HG03135 (cell line): ENCODE results near the gene CARD9.

Experiments used
- ATAC-seq: cut with Tn5 transposase; IDR thresholded peaks from one replicate; pipeline ENCODE4 v1.9.1; 2021; ENCODE audit warnings: mild to moderate bottlenecking, moderate library complexity; ENCODE audit not compliant: unreplicated experiment

The CARD9 gene

GRCh38 chr9:136351252-136351800 is 22.1 kb downstream of the CARD9 start:
- ATAC-seq, result no peak

GRCh38 chr9:136349546-136349945 is 23.9 kb downstream of the CARD9 start:
- no peak for ATAC-seq

DNA sequence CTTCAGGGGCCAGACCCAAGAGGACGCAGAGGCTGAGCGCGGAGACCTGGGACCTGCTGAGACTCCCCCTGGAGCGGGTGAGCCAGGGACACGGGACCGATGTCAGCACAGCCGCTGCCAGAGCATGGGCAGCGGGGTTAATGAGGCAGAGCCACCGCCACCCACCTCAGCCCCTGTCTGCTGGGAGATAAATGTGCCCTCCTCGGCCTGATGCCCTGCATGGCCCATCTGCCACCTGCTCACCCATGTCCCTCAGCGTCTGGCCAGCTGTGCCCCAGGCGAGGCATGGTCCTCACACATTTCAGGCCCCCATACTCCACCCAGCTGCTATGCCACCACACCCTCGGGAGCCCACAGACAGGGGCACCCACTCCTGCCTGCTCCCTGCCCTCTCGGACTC is 24.8 kb downstream of the CARD9 start:
- ATAC-seq, result no peak

DNA sequence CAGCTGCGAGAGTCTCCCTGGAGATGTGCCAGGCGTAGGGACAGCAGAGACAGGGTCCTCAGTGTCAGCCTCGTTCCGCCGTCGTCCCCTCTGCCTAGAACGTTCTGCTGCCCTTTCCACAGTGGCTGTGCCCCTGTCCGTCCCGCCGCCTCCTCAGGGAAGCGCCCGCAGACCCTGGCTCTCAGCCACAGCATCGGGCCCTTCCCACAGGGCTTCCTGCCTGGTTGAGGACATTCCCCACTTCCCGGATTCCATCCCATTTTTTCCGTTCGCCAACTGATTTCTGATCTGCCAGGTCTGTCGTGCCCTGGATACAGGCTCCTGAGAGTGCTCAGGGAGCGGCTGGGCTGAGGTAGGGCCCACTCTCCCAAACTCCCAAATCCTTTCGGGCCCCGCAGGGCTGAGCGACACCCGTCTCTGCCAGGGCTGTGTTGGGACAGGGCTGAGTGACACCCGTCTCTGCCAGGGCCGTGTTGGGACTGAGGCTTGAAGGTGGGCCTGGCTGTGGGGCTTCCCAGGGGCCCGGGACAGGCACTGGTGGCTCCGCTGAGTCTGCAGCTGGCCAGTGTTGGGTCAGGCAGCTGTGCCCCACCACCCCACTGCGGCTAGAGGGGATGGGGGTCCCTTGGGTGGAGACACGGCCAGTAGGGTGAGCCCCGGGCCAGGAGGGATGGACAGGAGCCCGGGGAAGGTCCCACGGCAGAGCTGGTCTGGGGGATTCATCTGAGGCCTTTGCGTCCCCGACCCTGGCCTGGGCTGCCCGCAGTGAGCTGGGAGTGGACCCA is 25.8 kb downstream of the CARD9 start:
- no peak for ATAC-seq

DNA sequence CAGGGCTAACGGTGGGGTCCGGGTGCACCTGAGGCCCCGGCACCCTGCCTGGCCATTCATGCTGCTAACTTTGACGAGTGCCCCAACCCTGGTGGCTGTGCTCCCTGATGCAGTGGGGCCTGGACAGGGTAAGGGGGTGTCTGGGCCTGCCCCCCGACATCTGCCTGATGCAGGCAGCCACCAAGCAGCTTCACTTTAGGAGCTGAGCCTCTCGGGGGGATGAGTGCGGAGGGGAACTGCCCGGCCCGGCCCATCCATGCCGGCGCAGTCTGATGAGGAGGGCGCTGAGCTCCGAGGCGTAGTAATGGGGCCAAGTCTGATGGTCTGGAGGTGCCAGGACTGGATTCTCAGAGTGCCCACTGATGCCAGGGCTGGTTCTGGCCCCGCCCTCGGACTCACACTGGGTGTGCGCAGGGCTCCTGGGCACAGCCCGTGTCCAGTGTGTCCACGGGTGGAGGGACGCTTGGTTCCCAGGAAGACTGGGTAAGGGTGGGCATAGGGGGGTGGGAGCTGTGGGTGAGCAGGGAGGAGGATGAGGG is 26.5 kb downstream of the CARD9 start:
- ATAC-seq, result no peak

GRCh38 chr9:136346157-136346481 is 27.4 kb downstream of the CARD9 start:
- ATAC-seq, result no peak

DNA sequence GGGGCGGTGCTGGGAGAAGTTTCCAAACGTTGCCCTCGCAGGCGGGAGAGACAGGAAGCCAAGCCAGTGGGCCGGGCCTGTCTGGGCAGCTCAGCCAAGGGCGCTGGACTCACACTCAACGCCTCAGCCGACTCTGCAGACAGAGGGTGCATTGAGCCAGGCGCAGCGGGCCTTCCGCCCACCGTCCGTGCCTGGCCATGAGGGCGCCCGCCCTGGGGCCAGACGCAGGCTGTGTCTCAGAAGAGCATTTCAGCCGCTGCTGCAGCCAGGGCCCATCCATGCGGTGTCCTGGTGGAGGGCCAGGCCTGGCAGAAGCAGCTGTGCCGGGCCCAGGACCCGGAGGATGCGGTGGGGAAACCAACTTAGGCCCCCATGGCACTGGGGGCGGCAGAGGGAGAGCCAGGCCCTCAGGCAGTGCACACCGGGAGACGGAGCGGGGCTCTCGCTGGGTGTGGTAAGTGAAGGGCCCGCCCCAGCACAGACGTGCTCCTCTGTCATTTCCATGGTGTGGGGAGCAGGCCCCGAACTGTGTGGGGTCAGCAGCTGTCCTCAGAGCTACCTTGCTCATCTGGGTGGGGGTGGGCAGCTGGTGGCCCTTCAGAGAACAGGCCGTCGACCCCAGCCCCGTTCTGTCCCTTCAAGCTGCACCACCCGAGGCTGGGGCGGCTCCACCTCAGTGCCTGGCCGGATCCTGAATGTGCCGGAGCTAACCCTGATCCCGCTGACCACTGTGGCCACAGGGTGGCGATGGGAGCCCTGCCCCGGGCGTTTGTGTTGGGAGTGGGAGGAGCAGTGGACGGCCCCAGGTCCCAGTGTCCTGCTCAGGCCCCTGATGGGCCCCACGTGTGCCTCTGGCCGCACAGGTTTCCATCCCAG is 27.9 kb downstream of the CARD9 start:
- no peak for ATAC-seq

DNA sequence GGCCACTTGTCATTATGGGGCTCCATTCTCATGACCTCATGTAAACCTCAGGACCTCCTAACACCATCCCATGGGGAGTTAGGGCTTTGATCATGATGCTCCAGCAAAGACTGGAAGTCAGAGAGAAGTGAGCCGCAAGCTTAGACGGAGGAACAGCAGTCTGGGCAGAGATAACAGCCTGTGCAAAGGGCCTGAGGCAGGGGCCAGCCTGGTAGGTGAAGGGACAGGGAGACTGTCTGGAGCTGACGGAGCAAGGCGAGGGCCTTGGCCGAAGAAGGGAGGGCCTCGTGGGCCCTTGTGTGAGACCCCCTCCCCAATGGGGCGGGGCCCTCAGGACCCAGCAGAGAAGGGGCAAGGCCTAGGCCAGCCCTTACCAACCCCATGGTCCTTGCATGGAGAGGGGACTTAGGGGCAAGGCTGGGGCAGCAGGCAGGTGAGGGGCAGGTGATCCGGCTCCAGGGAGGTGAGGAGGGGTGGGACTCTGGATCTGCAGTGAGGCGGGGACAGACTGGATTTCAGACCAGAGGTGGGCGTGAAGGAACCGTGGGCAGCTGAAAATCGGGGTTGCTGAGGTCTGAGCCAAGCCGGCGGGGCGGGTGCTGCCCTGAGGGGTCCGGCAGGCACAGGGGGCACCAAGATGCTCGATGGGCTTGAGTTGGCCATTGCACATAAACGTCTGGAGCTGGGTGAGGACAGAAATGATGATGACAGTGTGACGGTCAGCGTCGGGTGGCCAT is 28.8 kb downstream of the CARD9 start:
- ATAC-seq, result no peak

DNA sequence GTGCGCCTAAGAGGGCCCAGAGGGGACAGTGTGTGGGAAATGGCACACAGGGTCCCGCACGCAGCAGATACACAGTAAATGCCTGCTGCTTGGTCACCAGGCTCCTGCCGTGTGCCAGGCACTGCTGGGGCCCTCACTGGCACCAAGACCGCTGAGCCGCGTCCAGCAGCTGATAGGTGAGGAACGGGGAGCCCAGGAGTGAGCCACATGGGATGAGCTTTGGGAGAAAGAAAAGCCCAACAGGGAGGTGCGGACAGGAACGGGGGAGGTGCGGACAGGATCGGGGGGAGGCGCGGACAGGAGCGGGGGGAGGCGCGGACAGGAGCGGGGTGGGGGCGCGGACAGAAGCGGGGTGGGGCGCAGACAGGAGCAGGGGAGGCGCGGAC is 29.6 kb downstream of the CARD9 start:
- ATAC-seq, result no peak

- no peak for ATAC-seq
These were observed 30.2 kb downstream of the CARD9 start for GRCh38 chr9:136343121-136343883.

DNA sequence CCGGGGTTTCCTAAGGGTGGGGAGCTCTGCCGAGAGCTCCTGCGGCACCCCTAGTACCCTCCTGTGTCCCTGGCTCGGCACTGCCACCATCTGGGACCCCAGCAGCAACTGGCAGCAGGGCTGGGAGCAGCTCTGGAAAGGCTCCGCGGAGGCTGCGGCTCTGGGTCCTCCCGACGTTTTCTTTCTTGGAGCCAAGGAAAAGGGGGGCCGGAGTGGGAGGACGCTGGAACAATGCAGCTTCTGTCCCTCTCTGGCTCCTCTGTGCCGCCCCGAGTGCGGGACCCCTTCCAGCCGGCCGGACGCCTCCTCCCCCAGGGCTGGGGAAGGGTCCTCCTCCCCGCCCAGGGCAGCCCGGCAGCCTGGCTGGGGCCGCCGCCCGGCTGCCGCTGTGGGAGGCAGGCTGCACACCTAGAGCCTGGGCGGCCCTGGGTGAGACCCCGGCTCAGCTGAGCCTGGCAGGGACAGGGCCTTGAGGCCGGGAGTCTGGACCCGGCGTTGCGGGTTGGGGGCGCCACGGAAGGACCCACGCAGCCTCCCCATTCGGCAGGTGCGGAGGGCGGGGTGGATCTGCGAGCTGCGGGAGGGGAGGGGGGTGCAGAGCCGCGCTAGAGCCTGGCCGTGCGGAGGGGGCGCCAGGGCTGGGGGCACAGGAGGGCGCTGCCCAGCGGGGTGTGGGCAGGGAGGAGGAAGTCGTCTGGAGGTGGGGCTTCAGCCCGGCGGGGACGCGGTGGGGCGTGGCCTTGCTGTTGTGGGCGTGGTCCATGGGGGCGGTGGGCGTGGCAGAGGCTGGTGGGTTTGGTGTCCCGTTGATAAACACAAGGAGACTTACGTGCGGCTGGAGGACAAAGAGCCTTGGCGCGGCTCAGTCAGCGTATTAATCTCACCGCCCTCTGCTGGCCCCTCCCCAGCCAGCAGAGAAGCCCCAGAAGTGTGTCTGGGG is 31.0 kb downstream of the CARD9 start:
- ATAC-seq, result no peak

- ATAC-seq, result no peak
These were observed 31.7 kb downstream of the CARD9 start for GRCh38 chr9:136341769-136342168.

- no peak for ATAC-seq
These were observed 32.3 kb downstream of the CARD9 start for GRCh38 chr9:136341042-136341655.

- ATAC-seq, result no peak
These were observed 33.0 kb downstream of the CARD9 start for GRCh38 chr9:136340356-136341041.

- no peak for ATAC-seq
These were observed 33.5 kb downstream of the CARD9 start for GRCh38 chr9:136339958-136340310.

DNA sequence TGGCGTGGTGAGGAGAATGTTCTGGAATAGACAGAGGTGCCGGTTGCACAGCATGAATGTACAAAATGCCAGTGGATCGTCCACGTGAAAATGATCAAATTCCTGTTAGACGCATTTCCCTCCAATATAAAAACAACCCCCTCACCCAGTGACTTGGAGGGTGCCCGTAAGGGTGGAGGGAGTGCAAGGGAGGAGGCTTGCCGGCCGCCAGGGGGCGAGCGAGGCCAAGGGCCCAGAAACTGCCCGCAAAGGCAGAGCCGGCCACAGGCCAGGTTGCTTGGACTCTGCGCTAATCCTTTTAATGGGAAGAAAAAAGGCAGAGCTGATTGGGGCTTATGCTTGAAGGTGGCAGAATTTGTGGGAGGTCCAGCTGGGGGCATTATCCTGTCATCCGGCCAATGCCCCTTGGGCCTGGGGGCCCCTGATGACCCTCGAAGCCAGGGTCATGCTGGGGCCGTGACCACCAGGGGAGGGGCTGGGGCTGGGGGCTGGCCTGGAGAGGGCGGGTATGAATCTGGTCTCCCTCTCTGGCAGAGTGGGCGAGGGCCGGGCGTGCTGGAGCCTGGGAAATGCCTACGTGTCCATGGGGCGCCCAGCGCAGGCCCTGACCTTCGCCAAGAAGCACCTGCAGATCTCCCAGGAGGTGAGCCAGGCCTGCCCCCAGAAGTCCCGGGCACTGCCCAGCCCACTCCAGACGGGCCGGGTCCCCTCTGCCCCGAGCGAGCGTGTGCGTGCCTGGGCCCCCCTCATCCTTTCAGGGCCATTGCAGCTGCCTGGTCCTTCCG is 34.1 kb downstream of the CARD9 start:
- ATAC-seq, result no peak

DNA sequence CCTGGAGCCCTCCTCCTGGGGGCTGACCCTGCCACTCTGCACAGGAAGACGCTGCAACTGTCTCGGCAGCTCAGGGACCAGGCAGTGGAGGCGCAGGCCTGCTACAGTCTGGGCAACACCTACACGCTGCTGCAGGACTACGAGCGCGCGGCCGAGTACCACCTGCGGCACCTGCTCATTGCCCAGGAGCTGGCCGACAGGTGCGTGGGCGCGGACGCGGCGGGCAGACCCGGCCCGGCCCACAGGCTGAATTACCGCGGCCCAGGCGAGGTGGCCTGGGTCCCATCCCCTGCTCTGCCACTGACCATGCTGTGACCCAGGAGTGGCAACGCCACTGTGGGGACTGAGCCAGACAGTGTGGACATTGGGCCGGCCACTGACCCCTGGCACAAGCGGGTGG is 35.0 kb downstream of the CARD9 start:
- no peak for ATAC-seq
